Measurements from ENCODE around the gene KRTAP3-1. TPM values are rescaled to one million over a fixed set of nuclear protein-coding genes. Genes with fewer than 3 reads are reported as not detected.

The KRTAP3-1 gene
- polyA plus RNA-seq, 3 donors from 2014 or later = not detected

DNA sequence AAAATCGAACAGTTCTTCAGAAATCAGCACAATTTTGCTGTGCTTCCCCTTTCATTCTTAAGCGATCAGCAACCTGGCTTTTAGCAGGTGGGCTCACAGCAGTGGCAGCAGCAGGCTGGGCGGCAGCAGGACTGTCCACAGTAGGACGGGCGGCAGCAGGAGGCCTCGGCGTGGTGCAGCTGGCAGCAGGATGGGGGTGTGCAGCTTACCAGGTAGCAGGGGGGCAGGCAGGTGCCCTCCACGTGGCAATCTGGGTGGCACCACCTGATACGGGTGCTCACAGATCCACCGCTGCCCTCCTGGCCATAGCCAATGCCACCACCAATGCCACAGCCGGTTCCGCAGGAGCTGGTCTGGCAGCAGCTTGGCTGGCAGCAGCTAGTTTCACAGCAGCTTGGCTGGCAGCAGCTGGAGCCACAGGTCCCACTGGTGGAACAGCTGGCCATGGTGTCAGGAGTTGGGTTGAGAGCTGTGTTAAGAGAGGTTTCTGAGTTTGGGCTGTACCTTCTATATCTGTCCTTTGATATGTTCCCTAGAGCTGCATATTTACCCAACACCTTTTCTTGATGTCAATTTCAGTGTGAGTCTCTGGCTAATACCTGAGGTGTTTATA, 20.8 kb upstream of the KRTAP3-1 start, which contains the start of gene KRTAP1-4:
KRTAP1-4 (minus strand) TSS at position 563 of the 613 bp plus-strand sequence; CDS start at position 446, 117 bp downstream.
- no peaks in the 10 kb centered on the region for H3K36me3 Mint-ChIP-seq
- peaks cover 1 to 9% (median 2%) of the 10 kb centered on the region in 3 donors for H3K27me3 Mint-ChIP-seq (ENCODE audit: low read depth in 3 of 3)
- no peak for DNase-seq
- no peaks in the 10 kb centered on the region for H3K9me3 Mint-ChIP-seq
- H3K27ac Mint-ChIP-seq = no peak within 1 kb of the TSS
- H3K4me3 Mint-ChIP-seq = no peak within 1 kb of the TSS
- no peaks in the 10 kb centered on the region for H3K4me1 Mint-ChIP-seq

DNA sequence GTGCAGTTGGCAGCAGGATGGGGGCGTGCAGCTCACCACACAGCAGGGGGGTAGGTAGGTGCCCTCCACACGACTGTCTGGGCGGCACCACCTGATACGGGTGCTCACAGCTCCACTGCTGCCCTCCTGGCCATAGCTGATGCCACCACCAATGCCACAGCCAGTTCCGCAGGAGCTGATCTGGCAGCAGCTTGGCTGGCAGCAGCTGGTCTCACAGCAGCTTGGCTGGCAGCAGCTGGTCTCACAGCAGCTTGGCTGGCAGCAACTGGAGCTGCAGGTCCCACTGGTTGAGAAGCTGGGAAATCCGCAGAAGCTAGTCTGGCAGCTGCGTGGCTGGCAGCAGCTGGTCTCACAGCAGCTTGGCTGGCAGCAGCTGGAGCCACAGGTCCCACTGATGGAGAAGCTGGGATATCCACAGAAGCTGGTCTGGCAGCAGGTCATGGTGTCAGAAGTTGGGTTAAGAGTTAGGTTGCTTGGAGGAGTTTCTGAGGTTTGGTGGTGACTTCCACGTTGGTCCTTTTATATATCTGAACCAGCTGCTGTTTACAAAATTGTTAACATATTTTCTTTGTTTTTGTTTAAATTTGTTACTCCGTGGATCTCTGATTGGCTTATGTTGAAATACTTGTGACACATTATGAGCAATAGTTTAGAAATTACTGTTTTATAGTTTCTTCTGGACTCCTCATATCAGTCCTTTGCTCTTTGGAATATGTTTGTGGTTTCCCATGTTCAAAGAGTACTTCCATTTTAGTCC, 18.0 kb upstream of the KRTAP3-1 start, which contains the start of gene KRTAP1-5:
KRTAP1-5 (minus strand) TSS at position 494 of the 757 bp plus-strand sequence; CDS start at position 441, 53 bp downstream.
- H3K36me3 Mint-ChIP-seq = no peaks in the 10 kb centered on the region
- H3K4me3 Mint-ChIP-seq = no peak within 1 kb of the TSS
- no peak for DNase-seq
- no peaks in the 10 kb centered on the region for H3K4me1 Mint-ChIP-seq
- H3K27me3 Mint-ChIP-seq (ENCODE audit: low read depth in 3 of 3) = peaks cover 2 to 19% (median 2%) of the 10 kb centered on the region in 3 donors
- H3K27ac Mint-ChIP-seq = no peak within 1 kb of the TSS
- H3K9me3 Mint-ChIP-seq = no peaks in the 10 kb centered on the region

DNA sequence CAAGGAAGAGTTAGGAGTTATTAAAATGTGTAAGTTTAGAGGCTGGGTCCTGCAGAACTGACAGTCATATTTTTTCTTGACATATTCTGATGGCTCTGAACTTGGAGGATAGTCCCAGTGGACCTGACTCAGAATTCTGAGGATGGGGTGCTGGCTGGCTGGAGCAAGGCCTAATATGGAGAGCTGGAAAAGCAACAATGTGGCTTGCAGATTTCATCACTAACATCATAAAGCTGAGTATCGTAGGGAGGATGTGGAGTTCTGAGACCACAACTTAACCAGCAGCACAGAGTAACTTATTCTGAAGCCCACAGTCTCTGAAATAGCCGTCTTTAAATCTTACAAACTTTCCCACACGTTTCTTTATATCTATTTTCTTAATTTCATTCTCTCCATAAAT, 15.8 kb upstream of the KRTAP3-1 start:
- no peak overlapping the region for H3K4me3 Mint-ChIP-seq
- H3K27me3 Mint-ChIP-seq (ENCODE audit: low read depth in 3 of 3) = peaks cover 0 to 19% (median 2%) of the 10 kb centered on the region in 3 donors
- H3K4me1 Mint-ChIP-seq = no peaks in the 10 kb centered on the region
- H3K27ac Mint-ChIP-seq = no peak overlapping the region
- H3K9me3 Mint-ChIP-seq = no peaks in the 10 kb centered on the region
- no peaks in the 10 kb centered on the region for H3K36me3 Mint-ChIP-seq
- no peak for DNase-seq

DNA sequence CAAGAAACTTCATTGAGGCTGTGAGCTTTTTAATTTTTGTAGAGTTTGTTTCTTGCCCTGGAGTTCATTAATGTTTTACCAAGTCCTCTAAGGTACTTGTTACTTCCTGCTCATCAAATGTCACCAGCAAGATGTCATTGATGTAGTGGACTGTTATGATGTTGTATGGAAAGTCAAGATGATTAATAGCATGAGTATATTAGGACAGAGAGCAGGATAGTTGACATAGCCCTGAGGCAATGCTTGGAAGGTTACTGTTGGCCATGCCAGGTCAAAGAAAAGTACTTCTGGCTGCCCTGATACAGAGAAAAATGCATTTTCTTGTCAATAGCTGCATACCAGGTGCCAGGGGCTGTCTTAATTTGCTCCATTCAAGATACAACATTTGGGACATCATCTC, 11.4 kb upstream of the KRTAP3-1 start:
- Mint-ChIP-seq H3K36me3 (no peaks in the 10 kb centered on the region), H3K27me3 (ENCODE audit: low read depth in 3 of 3) (peaks cover 1 to 19% (median 2%) of the 10 kb centered on the region in 3 donors), H3K4me1 (no peaks in the 10 kb centered on the region), H3K27ac (no peak overlapping the region), H3K9me3 (no peaks in the 10 kb centered on the region), H3K4me3 (no peak overlapping the region)
- no peak for DNase-seq

DNA sequence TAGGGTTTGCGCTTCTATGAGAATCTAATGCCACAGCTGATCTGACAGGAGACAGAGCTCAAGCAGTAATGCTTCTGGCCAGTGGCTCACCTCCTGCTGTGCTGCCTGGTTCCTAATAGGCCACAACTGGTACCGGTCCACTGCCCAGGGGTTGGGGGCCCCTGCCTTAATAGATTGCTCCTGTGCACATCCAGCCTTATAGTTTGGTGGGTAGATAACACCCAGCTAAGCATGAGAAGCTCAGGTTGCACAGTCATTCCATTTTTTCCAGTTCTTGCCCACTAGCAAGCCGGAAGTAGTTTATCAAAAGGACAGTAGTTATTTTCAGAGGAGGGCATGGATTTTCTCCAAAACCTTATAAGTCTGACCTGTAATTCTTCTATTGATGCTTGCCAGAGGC, 10.5 kb upstream of the KRTAP3-1 start:
- H3K4me3 Mint-ChIP-seq = no peak overlapping the region
- H3K27ac Mint-ChIP-seq = no peak overlapping the region
- H3K4me1 Mint-ChIP-seq = no peaks in the 10 kb centered on the region
- H3K9me3 Mint-ChIP-seq = no peaks in the 10 kb centered on the region
- H3K27me3 Mint-ChIP-seq (ENCODE audit: low read depth in 3 of 3) = peaks cover 1 to 24% (median 2%) of the 10 kb centered on the region in 3 donors
- no peaks in the 10 kb centered on the region for H3K36me3 Mint-ChIP-seq
- DNase-seq = no peak

DNA sequence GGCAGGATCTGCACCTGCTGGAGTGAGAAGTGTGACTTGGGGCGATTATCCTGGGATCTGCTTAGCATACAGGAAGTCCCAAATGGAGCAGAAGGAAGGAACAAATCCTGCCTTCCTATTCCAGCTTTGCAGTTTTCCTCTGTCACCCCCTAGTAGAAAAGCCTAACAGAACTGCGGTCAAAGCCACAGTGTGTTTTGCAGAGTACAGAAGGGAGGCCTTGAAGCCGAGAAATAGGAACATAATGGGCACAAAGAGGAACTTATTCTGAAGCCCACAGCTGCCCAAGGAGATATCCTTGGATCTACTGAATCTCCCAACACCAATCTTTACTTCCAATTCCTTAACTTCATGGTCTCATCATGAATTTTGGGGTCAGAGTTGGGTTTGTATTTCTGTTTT, 9.6 kb upstream of the KRTAP3-1 start:
- Mint-ChIP-seq H3K36me3 (no peaks in the 10 kb centered on the region), H3K4me3 (no peak overlapping the region), H3K9me3 (no peaks in the 10 kb centered on the region), H3K4me1 (no peaks in the 10 kb centered on the region), H3K27ac (no peak overlapping the region), H3K27me3 (ENCODE audit: low read depth in 3 of 3) (peaks cover 0 to 19% (median 1%) of the 10 kb centered on the region in 3 donors)
- DNase-seq = no peak

DNA sequence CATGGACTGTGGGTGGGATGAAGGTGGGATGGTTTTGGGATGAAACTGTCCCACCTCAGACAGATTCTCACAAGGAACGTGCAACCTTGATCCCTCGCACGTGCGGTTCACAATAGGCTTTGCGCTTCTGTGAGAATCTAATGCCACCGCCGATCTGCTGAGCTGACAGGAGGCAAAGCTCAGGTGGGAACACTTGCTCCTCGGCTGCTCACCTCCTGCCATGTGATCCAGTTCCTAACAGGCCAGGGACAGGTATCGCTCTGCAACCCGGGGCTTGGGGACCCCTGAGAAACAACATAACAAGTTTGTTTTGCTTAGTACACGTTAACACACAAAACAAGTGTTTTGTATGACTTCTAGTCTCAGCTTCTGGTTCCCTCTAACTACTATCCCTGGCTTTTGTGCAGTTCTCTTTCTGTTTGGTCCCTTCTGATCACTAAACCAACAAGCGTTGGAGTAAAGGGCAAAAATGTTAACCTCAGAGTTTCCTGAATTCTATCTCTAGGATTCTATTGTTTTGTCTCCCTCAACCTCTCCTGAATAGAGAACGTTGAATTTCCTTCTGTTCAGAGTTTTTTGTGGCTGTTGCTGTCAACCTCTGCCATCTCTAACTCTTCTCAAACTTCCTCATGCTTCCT, 7.8 kb upstream of the KRTAP3-1 start:
- DNase-seq = no peak
- Mint-ChIP-seq H3K4me1 (no peaks in the 10 kb centered on the region), H3K36me3 (no peaks in the 10 kb centered on the region), H3K27ac (no peak overlapping the region), H3K9me3 (no peaks in the 10 kb centered on the region), H3K4me3 (no peak overlapping the region), H3K27me3 (ENCODE audit: low read depth in 3 of 3) (peaks cover 0 to 13% (median 1%) of the 10 kb centered on the region in 3 donors)

DNA sequence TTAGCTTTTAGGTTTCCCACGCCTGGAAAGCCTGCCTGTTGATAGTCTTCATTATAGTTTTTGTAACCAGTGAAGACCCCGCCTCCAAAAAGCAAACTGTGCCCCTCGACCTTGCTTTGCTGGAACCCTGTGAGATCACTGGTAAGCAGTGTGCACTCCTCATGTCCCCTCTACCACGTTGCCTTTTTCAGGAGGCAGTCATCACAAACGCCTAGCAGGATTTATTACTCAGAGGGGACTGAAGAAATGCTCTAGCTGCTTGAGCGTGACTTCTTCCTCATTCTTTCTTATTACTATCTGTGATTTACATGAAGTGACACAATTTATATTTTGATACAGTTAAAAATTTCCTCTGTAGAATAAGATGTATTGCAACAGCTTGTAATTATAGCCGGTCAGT, 6.5 kb upstream of the KRTAP3-1 start:
- Mint-ChIP-seq H3K9me3 (no peaks in the 10 kb centered on the region), H3K27ac (no peak overlapping the region), H3K36me3 (no peaks in the 10 kb centered on the region), H3K4me3 (no peak overlapping the region), H3K27me3 (ENCODE audit: low read depth in 3 of 3) (peaks cover 0 to 13% (median 1%) of the 10 kb centered on the region in 3 donors), H3K4me1 (no peaks in the 10 kb centered on the region)
- DNase-seq = no peak

DNA sequence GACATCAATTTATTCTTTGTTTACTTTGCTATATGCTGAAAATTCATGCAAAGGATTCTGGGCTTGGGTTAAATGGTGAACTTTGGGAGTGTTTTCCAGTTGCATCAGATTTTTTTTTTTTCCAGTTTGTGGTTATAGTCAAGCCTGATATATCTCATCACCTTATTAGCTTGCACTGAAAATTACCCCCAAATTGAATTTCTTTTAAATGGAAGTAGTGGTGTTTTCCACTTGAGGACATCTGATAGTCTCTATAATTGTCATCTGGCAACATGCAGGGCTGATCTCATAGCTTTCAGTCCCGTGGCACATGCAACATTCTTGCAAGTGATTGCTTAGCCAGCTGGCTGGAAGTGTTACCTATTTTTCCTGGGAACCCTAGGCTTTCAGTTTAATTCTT, 4.7 kb upstream of the KRTAP3-1 start:
- Mint-ChIP-seq H3K4me1 (no peaks in the 10 kb centered on the region), H3K36me3 (no peaks in the 10 kb centered on the region), H3K27ac (no peak overlapping the region), H3K9me3 (no peaks in the 10 kb centered on the region), H3K27me3 (ENCODE audit: low read depth in 3 of 3) (peaks cover 0 to 13% (median 1%) of the 10 kb centered on the region in 3 donors), H3K4me3 (no peak overlapping the region)
- no peak for DNase-seq

DNA sequence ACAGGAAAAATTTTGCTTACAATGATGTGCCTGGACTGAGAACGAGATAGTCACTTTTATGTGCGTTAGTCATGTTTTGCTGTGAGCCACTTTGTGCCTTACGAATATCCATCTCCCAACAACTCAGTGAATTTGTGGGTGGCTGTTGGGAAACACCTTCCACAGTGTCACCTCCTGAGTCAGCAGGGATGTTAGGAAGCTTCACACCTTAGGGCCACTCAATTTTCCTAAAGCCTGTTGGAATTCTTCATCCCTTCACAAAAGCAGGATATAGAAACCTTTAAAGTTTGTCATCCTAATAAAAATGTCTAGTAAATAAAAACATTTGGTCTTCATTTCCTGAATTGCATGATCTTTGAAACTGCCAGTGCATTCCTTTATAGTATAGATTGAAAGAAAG, 4.3 kb upstream of the KRTAP3-1 start:
- Mint-ChIP-seq H3K36me3 (no peaks in the 10 kb centered on the region), H3K9me3 (no peaks in the 10 kb centered on the region), H3K4me1 (no peaks in the 10 kb centered on the region), H3K27me3 (ENCODE audit: low read depth in 3 of 3) (peaks cover 0 to 13% (median 1%) of the 10 kb centered on the region in 3 donors), H3K4me3 (no peak overlapping the region), H3K27ac (no peak overlapping the region)
- DNase-seq = no peak

DNA sequence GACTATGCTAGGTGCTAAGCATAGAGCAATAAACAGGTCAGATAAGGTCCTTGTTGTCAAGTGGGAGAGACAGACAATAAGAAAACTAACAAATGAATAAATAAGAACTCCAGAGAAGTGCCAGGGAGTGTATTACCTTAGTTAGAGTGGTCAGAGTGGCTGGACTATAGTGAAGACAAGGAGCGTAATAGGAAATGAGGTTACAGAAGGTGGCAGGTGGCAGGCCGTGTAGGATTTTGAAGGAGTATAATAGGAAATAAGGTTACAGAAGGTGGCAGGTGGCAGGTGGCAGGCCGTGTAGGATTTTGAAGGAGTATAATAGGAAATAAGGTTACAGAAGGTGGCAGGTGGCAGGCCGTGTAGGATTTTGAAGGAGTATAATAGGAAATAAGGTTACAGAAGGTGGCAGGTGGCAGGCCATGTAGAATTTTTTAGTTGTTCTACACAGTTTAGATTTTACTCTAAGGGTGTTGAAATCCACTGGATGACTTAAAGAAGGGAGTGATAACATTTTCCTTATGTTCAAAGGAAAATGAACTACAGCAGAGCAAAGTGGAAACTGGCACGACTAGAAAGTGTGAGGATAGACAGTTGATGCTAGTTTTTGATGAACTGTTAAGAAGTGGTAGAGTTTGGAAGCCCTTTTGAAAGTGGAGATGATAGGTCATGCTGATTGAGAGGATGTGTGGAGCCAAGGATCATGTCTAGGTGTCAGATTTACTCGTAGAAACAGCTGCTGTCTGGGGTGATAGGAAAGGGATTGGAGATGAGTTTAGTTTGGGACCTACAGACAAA, 3.6 kb upstream of the KRTAP3-1 start:
- Mint-ChIP-seq H3K27me3 (ENCODE audit: low read depth in 3 of 3) (peaks cover 0 to 13% (median 1%) of the 10 kb centered on the region in 3 donors), H3K4me3 (no peak overlapping the region)
- DNase-seq = no peak

DNA sequence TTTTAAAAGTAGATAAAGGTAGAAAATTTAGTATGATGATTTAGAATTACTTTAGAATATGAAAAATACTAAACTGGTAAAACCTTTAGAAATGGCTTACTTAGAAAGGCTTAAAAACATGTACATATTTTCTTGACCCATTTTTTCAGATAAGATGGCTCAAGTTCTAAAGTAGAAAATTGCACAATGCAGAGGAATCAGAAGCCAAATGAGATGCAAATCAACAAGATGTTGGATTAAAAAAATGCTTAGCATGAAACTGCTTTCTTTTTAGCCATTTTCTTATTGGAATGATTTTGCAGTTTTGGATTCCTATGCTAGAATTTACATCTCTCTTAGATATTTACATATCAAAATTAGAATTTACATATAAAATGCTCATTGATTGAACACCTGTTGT, 1.5 kb upstream of the KRTAP3-1 start:
- H3K9me3 Mint-ChIP-seq = no peaks in the 10 kb centered on the region
- H3K36me3 Mint-ChIP-seq = no peaks in the 10 kb centered on the region
- peaks cover 0 to 7% (median 2%) of the 10 kb centered on the region in 3 donors for H3K27me3 Mint-ChIP-seq (ENCODE audit: low read depth in 3 of 3)
- H3K4me3 Mint-ChIP-seq = no peak overlapping the region
- H3K4me1 Mint-ChIP-seq = no peaks in the 10 kb centered on the region
- DNase-seq = no peak
- H3K27ac Mint-ChIP-seq = no peak overlapping the region

More for the DNA sequence above, 3.6 kb upstream of the KRTAP3-1 start:
- Mint-ChIP-seq H3K27ac (no peak overlapping the region), H3K36me3 (no peaks in the 10 kb centered on the region), H3K9me3 (no peaks in the 10 kb centered on the region), H3K4me1 (no peaks in the 10 kb centered on the region)

DNA sequence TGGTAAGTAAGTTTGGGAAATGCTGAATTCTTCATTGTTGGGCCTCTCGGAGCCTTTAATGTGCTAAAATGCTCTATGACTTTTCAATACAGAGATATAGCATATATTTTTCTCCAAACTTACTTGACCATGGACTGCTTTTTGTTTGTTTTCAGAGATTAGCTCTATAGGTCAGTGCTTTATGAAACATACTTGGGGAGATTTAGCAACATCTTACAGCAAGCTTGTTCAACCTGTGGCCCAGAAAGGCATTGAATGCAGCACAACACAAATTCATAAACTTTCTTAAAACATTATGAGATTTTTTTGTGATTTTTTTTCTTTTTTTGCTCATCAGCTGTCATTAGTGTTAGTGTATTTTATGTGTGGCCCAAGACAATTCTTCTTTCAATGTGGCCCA, 1.0 kb upstream of the KRTAP3-1 start:
- Mint-ChIP-seq H3K4me1 (no peaks in the 10 kb centered on the region), H3K9me3 (no peaks in the 10 kb centered on the region), H3K36me3 (no peaks in the 10 kb centered on the region), H3K4me3 (no peak overlapping the region), H3K27me3 (ENCODE audit: low read depth in 3 of 3) (peaks cover 0 to 5% (median 2%) of the 10 kb centered on the region in 3 donors), H3K27ac (no peak overlapping the region)
- DNase-seq = no peak

Measured in immature natural killer cell (primary cell).